ENCODE results near the gene IL13RA2. TPM values are rescaled to one million over a fixed set of nuclear protein-coding genes. Genes with fewer than 3 reads are reported as not detected.

The IL13RA2 gene
- polyA plus RNA-seq, 2 donors: 0.07 to 0.08 TPM

DNA sequence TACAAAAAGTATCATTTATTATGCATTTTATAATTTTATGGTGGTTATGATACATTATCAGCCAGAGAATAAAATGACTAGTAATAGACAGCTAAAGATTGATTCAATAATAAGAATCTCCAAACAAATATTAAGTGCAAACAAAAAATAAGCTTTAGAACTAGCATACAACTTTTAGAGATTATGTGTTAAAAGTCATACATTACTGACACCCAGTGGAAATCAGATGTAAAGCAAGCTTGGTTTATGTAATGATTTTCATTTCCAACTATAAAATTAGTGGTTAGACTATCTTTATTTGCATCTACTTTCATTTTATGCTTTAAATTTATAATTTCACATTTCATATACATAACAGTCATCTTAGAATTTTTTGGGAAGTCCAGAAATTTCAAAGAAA is 57.7 kb downstream of the IL13RA2 start:
- no peaks in the 10 kb centered on the region for H3K4me1 ChIP-seq (ENCODE audit: control insufficient read depth in 2 of 2, insufficient read depth in 2 of 2, low read length in 1 of 2)
- H3K36me3 ChIP-seq (ENCODE audit: control insufficient read depth in 2 of 2, insufficient read depth in 2 of 2, low read length in 1 of 2): no peaks in the 10 kb centered on the region
- no peak overlapping the region for H3K27ac ChIP-seq (ENCODE audit: low read depth in 2 of 2, low read length in 1 of 2)
- H3K9me3 ChIP-seq (ENCODE audit: control insufficient read depth in 2 of 2, insufficient read depth in 1 of 2, low read depth in 1 of 2, low read length in 1 of 2): no peaks in the 10 kb centered on the region
- H3K27me3 ChIP-seq (ENCODE audit: control insufficient read depth in 1 of 2, insufficient read depth in 2 of 2, low read length in 2 of 2): peaks cover 0 to 3% of the 10 kb centered on the region in 2 donors
- H3K4me3 ChIP-seq (ENCODE audit: low read depth in 1 of 2, low read length in 2 of 2): no peak overlapping the region

Other genes starting within 250 kb of the IL13RA2 start
- not detected for gene RBMXL3, start 171.8 kb upstream of the IL13RA2 start, polyA plus RNA-seq
- gene LRCH2, start 216.5 kb upstream of the IL13RA2 start, polyA plus RNA-seq: under 1 TPM; 0.35 to 0.45 TPM